HG03442 (cell line): Measurements from ENCODE around the gene PTPN23.
"Not testable (repeated sequence)": the region's sequence is repeated elsewhere in the genome, so short reads cannot be mapped to it uniquely, and the experiment has no call there.

Experiments
- ATAC-seq: cut with Tn5 transposase; IDR thresholded peaks from one replicate; pipeline ENCODE4 v1.9.1; 2021; ENCODE audit warnings: mild to moderate bottlenecking, moderate library complexity; ENCODE audit not compliant: unreplicated experiment

The PTPN23 gene

GRCh38 chr3:47440131-47440530, 59.3 kb downstream of the PTPN23 start:
- no peak for ATAC-seq

GRCh38 chr3:47441796-47442551, 61.2 kb downstream of the PTPN23 start:
- no peak for ATAC-seq

GRCh38 chr3:47443611-47443995, 62.8 kb downstream of the PTPN23 start:
- no peak for ATAC-seq

GRCh38 chr3:47444103-47444502, 63.3 kb downstream of the PTPN23 start:
- ATAC-seq: no peak

- no peak for ATAC-seq
These were observed 71.8 kb downstream of the PTPN23 start for GRCh38 chr3:47452453-47453215.

GRCh38 chr3:47455806-47456452, 75.1 kb downstream of the PTPN23 start:
- no peak for ATAC-seq

- ATAC-seq: no peak
These were observed 76.2 kb downstream of the PTPN23 start for GRCh38 chr3:47456984-47457383.

GRCh38 chr3:47459534-47460085, 78.8 kb downstream of the PTPN23 start:
- ATAC-seq: not testable (repeated sequence)
